Astrocyte (in vitro differentiated cells and primary cell): ENCODE measurements around the gene TET2. TPM values are rescaled to one million over a fixed set of nuclear protein-coding genes. Genes with fewer than 3 reads are reported as not detected.

Experiments used
- DNase-seq: peaks from one replicate; pipeline ENCODE4 v3.0.0-alpha.2; 2010; ENCODE audit warnings: low read depth
- FAIRE-seq: peaks from 2 replicates; lab custom pipeline; 2011; peaks lifted over from hg19 to GRCh38; lab: Jason Lieb, UNC
- H2AFZ ChIP-seq: 2 replicates; pipeline ENCODE4 v1.6.0; 2012; ENCODE audit warnings: low read depth, low read length, inconsistent platforms
- H3K27ac ChIP-seq: 2 replicates; pipeline ENCODE4 v1.5.1; 2011; ENCODE audit warnings: low read depth, low read length, inconsistent platforms
- H3K27me3 ChIP-seq: 2 replicates; pipeline ENCODE4 v1.6.0; 2011; ENCODE audit warnings: low read length, inconsistent platforms; ENCODE audit not compliant: insufficient read depth
- H3K36me3 ChIP-seq: 2 replicates; pipeline ENCODE4 v1.5.1; 2011; ENCODE audit warnings: low read length, inconsistent platforms; ENCODE audit not compliant: insufficient read depth
- H3K4me1 ChIP-seq: 2 replicates; pipeline ENCODE4 v1.5.1; 2011; ENCODE audit warnings: low read length, inconsistent platforms; ENCODE audit not compliant: insufficient read depth
- H3K4me2 ChIP-seq: 2 replicates; pipeline ENCODE4 v1.6.0; 2012; ENCODE audit warnings: low read length, inconsistent platforms
- H3K4me3 ChIP-seq: 2 replicates; pipeline ENCODE4 v1.5.1; 2011; ENCODE audit warnings: low read depth, mild to moderate bottlenecking, low read length, inconsistent platforms; ENCODE audit not compliant: insufficient read depth
- H3K79me2 ChIP-seq: 2 replicates; pipeline ENCODE4 v1.6.0; 2012; ENCODE audit warnings: mild to moderate bottlenecking, low read length, inconsistent platforms; ENCODE audit not compliant: insufficient read depth
- H3K9ac ChIP-seq: 2 replicates; pipeline ENCODE4 v1.6.0; 2012; ENCODE audit warnings: mild to moderate bottlenecking, low read length, inconsistent platforms
- H3K9me3 ChIP-seq: 2 replicates; pipeline ENCODE4 v1.5.1; 2012; ENCODE audit warnings: low read depth, mild to moderate bottlenecking, low read length, inconsistent platforms; ENCODE audit not compliant: insufficient read depth
- H4K20me1 ChIP-seq: 2 replicates; pipeline ENCODE4 v1.6.0; 2012; ENCODE audit warnings: low read length, inconsistent platforms; ENCODE audit not compliant: insufficient read depth
- H3K27ac Mint-ChIP-seq: one replicate; pipeline ENCODE4 v1.8.0; 2021; ENCODE audit warnings: mild to moderate bottlenecking, mixed read lengths; ENCODE audit not compliant: unreplicated experiment
- H3K27me3 Mint-ChIP-seq: one replicate; pipeline ENCODE4 v1.8.0; 2021; ENCODE audit warnings: low read depth, mixed read lengths; ENCODE audit not compliant: unreplicated experiment
- H3K36me3 Mint-ChIP-seq: one replicate; pipeline ENCODE4 v1.8.0; 2021; ENCODE audit warnings: low read depth, mixed read lengths; ENCODE audit not compliant: unreplicated experiment
- H3K4me1 Mint-ChIP-seq: one replicate; pipeline ENCODE4 v1.8.0; 2021; ENCODE audit warnings: low read depth, mixed read lengths; ENCODE audit not compliant: unreplicated experiment
- H3K4me3 Mint-ChIP-seq: one replicate; pipeline ENCODE4 v1.8.0; 2021; ENCODE audit warnings: mild to moderate bottlenecking, moderate library complexity, mixed read lengths; ENCODE audit not compliant: unreplicated experiment
- H3K9me3 Mint-ChIP-seq: one replicate; pipeline ENCODE4 v1.8.0; 2021; ENCODE audit warnings: mild to moderate bottlenecking, mixed read lengths; ENCODE audit not compliant: unreplicated experiment
- EZH2 ChIP-seq: IDR thresholded peaks from 2 replicates; pipeline ENCODE4 v1.6.1; 2012; ENCODE audit warnings: mild to moderate bottlenecking, low read length, inconsistent platforms; ENCODE audit not compliant: insufficient read depth
- total RNA-seq: library from RNA; stranded (reverse); gene quantifications from 2 replicates; pipeline ENCODE4 v1.2.1, GENCODE V29; 2021
- TF ChIP-seq, protein P1 (sequence below): IDR thresholded peaks from 2 replicates; pipeline ENCODE4 v1.5.1; 2011; ENCODE audit warnings: low read depth, mild to moderate bottlenecking, inconsistent platforms, low read length, moderate library complexity; ENCODE audit not compliant: insufficient read depth

Gene TET2
- total RNA-seq, 1 donor from 2014 or later, result 15.7 TPM

DNA sequence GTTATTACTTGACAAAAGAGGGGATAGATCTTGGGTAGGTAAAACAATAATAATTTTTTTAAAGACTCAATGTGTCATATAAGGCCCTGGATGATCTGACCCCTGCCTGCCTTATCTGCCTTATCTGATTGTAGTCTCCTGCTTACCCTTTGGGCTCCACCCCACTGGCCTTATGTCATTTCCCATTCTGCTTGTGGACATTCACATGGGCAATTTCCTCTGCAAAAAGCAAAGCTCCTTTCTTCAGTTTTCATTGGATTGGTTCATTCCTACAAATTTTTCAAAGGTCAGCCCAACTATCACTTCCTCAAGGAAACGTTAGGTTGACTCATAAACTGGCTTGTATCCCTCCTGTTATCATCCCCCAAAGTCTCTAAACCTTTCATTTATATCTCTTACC, 15.7 kb upstream of the TET2 start:
- no peaks in the 10 kb centered on the region for H3K9me3 ChIP-seq
- no peak overlapping the region for H3K4me3 Mint-ChIP-seq
- no peaks in the 10 kb centered on the region for H3K4me1 Mint-ChIP-seq
- H3K36me3 Mint-ChIP-seq, result no peaks in the 10 kb centered on the region
- H3K9me3 Mint-ChIP-seq, result no peaks in the 10 kb centered on the region
- H3K27ac ChIP-seq, result no peak overlapping the region
- no peak overlapping the region for H3K9ac ChIP-seq
- H3K27me3 Mint-ChIP-seq, result peaks cover 2% of the 10 kb centered on the region
- H3K27ac Mint-ChIP-seq, result no peak overlapping the region
- no peaks in the 10 kb centered on the region for H3K36me3 ChIP-seq
- H3K79me2 ChIP-seq, result no peaks in the 10 kb centered on the region
- H3K4me1 ChIP-seq, result peaks cover 4% of the 10 kb centered on the region
- no peak for TF ChIP-seq EZH2
- TF ChIP-seq, protein P1, sequence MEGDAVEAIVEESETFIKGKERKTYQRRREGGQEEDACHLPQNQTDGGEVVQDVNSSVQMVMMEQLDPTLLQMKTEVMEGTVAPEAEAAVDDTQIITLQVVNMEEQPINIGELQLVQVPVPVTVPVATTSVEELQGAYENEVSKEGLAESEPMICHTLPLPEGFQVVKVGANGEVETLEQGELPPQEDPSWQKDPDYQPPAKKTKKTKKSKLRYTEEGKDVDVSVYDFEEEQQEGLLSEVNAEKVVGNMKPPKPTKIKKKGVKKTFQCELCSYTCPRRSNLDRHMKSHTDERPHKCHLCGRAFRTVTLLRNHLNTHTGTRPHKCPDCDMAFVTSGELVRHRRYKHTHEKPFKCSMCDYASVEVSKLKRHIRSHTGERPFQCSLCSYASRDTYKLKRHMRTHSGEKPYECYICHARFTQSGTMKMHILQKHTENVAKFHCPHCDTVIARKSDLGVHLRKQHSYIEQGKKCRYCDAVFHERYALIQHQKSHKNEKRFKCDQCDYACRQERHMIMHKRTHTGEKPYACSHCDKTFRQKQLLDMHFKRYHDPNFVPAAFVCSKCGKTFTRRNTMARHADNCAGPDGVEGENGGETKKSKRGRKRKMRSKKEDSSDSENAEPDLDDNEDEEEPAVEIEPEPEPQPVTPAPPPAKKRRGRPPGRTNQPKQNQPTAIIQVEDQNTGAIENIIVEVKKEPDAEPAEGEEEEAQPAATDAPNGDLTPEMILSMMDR, result no peak
- H2AFZ ChIP-seq, result no peak overlapping the region
- H3K27me3 ChIP-seq, result no peaks in the 10 kb centered on the region
- no peak for DNase-seq
- H4K20me1 ChIP-seq, result no peaks in the 10 kb centered on the region
- no peak overlapping the region for H3K4me3 ChIP-seq
- no peak for FAIRE-seq
- H3K4me2 ChIP-seq, result no peak overlapping the region

DNA sequence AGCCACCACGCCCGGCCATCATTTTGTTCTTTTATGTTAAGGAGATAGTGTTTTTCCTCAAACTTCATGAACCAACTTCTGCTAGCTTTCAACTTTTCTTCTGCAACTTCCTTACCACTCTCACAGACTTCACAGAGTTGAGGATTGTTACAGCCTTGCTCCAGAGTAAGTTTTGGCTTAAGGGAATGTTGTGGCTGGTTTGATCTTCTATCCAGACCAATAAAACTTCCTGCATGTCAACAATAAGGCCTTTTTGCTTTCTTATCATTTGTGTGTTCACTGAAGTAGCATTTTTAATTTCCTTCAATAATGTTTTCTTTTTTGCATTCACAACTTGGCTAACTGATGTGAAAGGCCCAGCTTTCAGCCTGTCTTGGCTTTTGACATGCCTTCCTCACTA, 12.7 kb upstream of the TET2 start:
- no peaks in the 10 kb centered on the region for H3K4me1 ChIP-seq
- no peak for DNase-seq
- no peak overlapping the region for H3K27ac ChIP-seq
- no peaks in the 10 kb centered on the region for H3K36me3 ChIP-seq
- Mint-ChIP-seq H3K27ac (no peak overlapping the region), H3K9me3 (no peaks in the 10 kb centered on the region), H3K4me3 (no peak overlapping the region), H3K36me3 (no peaks in the 10 kb centered on the region), H3K4me1 (no peaks in the 10 kb centered on the region), H3K27me3 (no peaks in the 10 kb centered on the region)
- H2AFZ ChIP-seq, result no peak overlapping the region
- no peaks in the 10 kb centered on the region for H3K9me3 ChIP-seq
- no peak overlapping the region for H3K4me3 ChIP-seq
- no peaks in the 10 kb centered on the region for H3K27me3 ChIP-seq
- no peak overlapping the region for H3K4me2 ChIP-seq
- H3K9ac ChIP-seq, result no peak overlapping the region
- no peak for FAIRE-seq
- no peak for TF ChIP-seq EZH2
- TF ChIP-seq, protein P1, result no peak
- no peaks in the 10 kb centered on the region for H3K79me2 ChIP-seq
- no peaks in the 10 kb centered on the region for H4K20me1 ChIP-seq

DNA sequence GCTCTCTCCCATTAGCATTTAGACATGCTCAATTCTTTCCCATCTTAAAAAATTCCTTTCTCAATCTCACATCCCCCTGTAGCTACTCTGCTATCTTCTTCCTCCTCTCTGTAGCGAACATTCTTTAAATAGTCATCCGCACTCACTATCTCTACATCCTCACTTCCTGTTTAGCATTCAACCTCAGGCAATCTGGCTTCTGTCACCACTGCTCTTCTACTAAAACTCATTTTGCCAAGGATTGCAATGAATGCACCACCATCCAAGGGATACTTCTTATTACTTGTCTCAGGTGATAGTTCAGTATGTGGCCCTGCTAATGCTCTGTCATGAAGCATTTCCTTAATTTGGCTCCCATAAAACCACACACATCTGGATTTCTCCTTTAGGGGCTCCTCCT, 10.9 kb upstream of the TET2 start:
- no peak overlapping the region for H3K27ac Mint-ChIP-seq
- no peaks in the 10 kb centered on the region for H3K9me3 ChIP-seq
- H4K20me1 ChIP-seq, result no peaks in the 10 kb centered on the region
- no peak overlapping the region for H3K9ac ChIP-seq
- H3K36me3 ChIP-seq, result no peaks in the 10 kb centered on the region
- FAIRE-seq, result no peak
- no peak overlapping the region for H3K4me3 ChIP-seq
- no peak overlapping the region for H3K27ac ChIP-seq
- no peak overlapping the region for H3K4me2 ChIP-seq
- DNase-seq, result no peak
- no peaks in the 10 kb centered on the region for H3K9me3 Mint-ChIP-seq
- H2AFZ ChIP-seq, result no peak overlapping the region
- no peaks in the 10 kb centered on the region for H3K4me1 ChIP-seq
- H3K36me3 Mint-ChIP-seq, result no peaks in the 10 kb centered on the region
- H3K79me2 ChIP-seq, result no peaks in the 10 kb centered on the region
- no peak overlapping the region for H3K4me3 Mint-ChIP-seq
- TF ChIP-seq, protein P1, result no peak
- no peak for TF ChIP-seq EZH2
- no peaks in the 10 kb centered on the region for H3K27me3 Mint-ChIP-seq
- no peaks in the 10 kb centered on the region for H3K27me3 ChIP-seq
- peaks cover 4% of the 10 kb centered on the region for H3K4me1 Mint-ChIP-seq
